HPDE6-E6E7 (cell line): ENCODE measurements around the gene FXYD7.

Experiments used
- DNase-seq: peaks from one replicate; pipeline ENCODE4 v3.0.0; 2011; ENCODE audit warnings: missing footprints; ENCODE audit errors: extremely low spot score

FXYD7 gene

GRCh38 chr19:35110974-35111373 is 32.1 kb upstream of the FXYD7 start:
- DNase-seq: no peak

GRCh38 chr19:35112995-35113688 is 29.9 kb upstream of the FXYD7 start:
- DNase-seq: no peak

- DNase-seq: peak; percentile 71
Observed at GRCh38 chr19:35114353-35115176, 28.5 kb upstream of the FXYD7 start.

- DNase-seq: no peak
Observed at GRCh38 chr19:35115177-35115951, 27.7 kb upstream of the FXYD7 start, which contains the start of gene FXYD3. TSS of gene FXYD3 (plus strand) at chr19:35115823. CDS start at chr19:35119377, 3,554 bp downstream.

- DNase-seq: peak; percentile 58
Observed at GRCh38 chr19:35116072-35116801, 26.8 kb upstream of the FXYD7 start.

- DNase-seq: no peak
Observed at GRCh38 chr19:35117116-35117515, 25.9 kb upstream of the FXYD7 start.

- DNase-seq: no peak
Observed at GRCh38 chr19:35117799-35118198, 25.3 kb upstream of the FXYD7 start.

GRCh38 chr19:35118268-35119020 is 24.6 kb upstream of the FXYD7 start:
- DNase-seq: no peak

GRCh38 chr19:35119091-35119490 is 24.0 kb upstream of the FXYD7 start:
- DNase-seq: no peak

- no peak for DNase-seq
Observed at GRCh38 chr19:35119578-35120155, 23.4 kb upstream of the FXYD7 start.

- DNase-seq: peak; percentile 88
Observed at GRCh38 chr19:35120492-35120891, 22.6 kb upstream of the FXYD7 start.

GRCh38 chr19:35120898-35121297 is 22.2 kb upstream of the FXYD7 start:
- no peak for DNase-seq

GRCh38 chr19:35122687-35123551 is 20.1 kb upstream of the FXYD7 start:
- DNase-seq: peak; percentile 92

- DNase-seq: no peak
Observed at GRCh38 chr19:35123573-35123972, 19.5 kb upstream of the FXYD7 start.

- DNase-seq: peak; percentile 90
Observed at GRCh38 chr19:35124098-35125060, 18.7 kb upstream of the FXYD7 start.

- DNase-seq: no peak
Observed at GRCh38 chr19:35125270-35125717, 17.8 kb upstream of the FXYD7 start.

- DNase-seq: no peak
Observed at GRCh38 chr19:35125749-35126623, 17.1 kb upstream of the FXYD7 start.
